ENCODE data around the gene PDCD2L.
"Not testable (repeated sequence)": the region's sequence is repeated elsewhere in the genome, so short reads cannot be mapped to it uniquely, and the experiment has no call there.

Gene PDCD2L

GRCh38 chr19:34459614-34460013 is 55.4 kb downstream of the PDCD2L start:
- Mint-ChIP-seq H3K27ac (no peak overlapping the region), H3K9me3 (no peaks in the 10 kb centered on the region), H3K4me3 (no peak overlapping the region), H3K27me3 (ENCODE audit: low read depth, poor library complexity) (no peaks in the 10 kb centered on the region), H3K36me3 (ENCODE audit: low read depth) (peaks cover 75% of the 10 kb centered on the region), H3K4me1 (peaks cover 4% of the 10 kb centered on the region)
- DNase-seq, result no peak
- no peak for TF ChIP-seq CTCF (IDR thresholded peaks at IDR 0.05)

- H3K36me3 Mint-ChIP-seq (ENCODE audit: low read depth), result peaks cover 83% of the 10 kb centered on the region
- DNase-seq, result no peak
- no peaks in the 10 kb centered on the region for H3K27me3 Mint-ChIP-seq (ENCODE audit: low read depth, poor library complexity)
- H3K4me3 Mint-ChIP-seq, result no peak overlapping the region
- H3K9me3 Mint-ChIP-seq, result no peaks in the 10 kb centered on the region
- peaks cover 4% of the 10 kb centered on the region for H3K4me1 Mint-ChIP-seq
- TF ChIP-seq CTCF (IDR thresholded peaks at IDR 0.05), result no peak
- H3K27ac Mint-ChIP-seq, result peak overlapping the region; percentile 23
Measured at GRCh38 chr19:34461375-34462100, 57.3 kb downstream of the PDCD2L start.

- peaks cover 77% of the 10 kb centered on the region for H3K36me3 Mint-ChIP-seq (ENCODE audit: low read depth)
- H3K9me3 Mint-ChIP-seq; H3K27ac Mint-ChIP-seq; DNase-seq; H3K4me1 Mint-ChIP-seq; H3K4me3 Mint-ChIP-seq; H3K27me3 Mint-ChIP-seq (ENCODE audit: low read depth, poor library complexity): not testable (repeated sequence)
Measured at GRCh38 chr19:34464785-34465184, 60.6 kb downstream of the PDCD2L start.

GRCh38 chr19:34468409-34468808 is 64.2 kb downstream of the PDCD2L start:
- Mint-ChIP-seq H3K4me3 (no peak overlapping the region), H3K4me1 (no peaks in the 10 kb centered on the region), H3K27ac (no peak overlapping the region), H3K36me3 (ENCODE audit: low read depth) (peaks cover 77% of the 10 kb centered on the region), H3K27me3 (ENCODE audit: low read depth, poor library complexity) (peaks cover 2% of the 10 kb centered on the region), H3K9me3 (no peaks in the 10 kb centered on the region)
- DNase-seq, result no peak
- no peak for TF ChIP-seq CTCF (IDR thresholded peaks at IDR 0.05)

- peaks cover 77% of the 10 kb centered on the region for H3K36me3 Mint-ChIP-seq (ENCODE audit: low read depth)
- H3K4me3 Mint-ChIP-seq; H3K27me3 Mint-ChIP-seq (ENCODE audit: low read depth, poor library complexity); H3K9me3 Mint-ChIP-seq; DNase-seq; H3K4me1 Mint-ChIP-seq; H3K27ac Mint-ChIP-seq: not testable (repeated sequence)
Measured at GRCh38 chr19:34469026-34469425, 64.8 kb downstream of the PDCD2L start.

GRCh38 chr19:34471906-34472700 is 67.9 kb downstream of the PDCD2L start:
- Mint-ChIP-seq H3K36me3 (ENCODE audit: low read depth) (peaks cover 57% of the 10 kb centered on the region), H3K4me1 (peaks cover 5% of the 10 kb centered on the region), H3K27me3 (ENCODE audit: low read depth, poor library complexity) (peaks cover 2% of the 10 kb centered on the region), H3K9me3 (no peaks in the 10 kb centered on the region), H3K4me3 (no peak overlapping the region), H3K27ac (peak overlapping the region; percentile 95)
- no peak for TF ChIP-seq CTCF (IDR thresholded peaks at IDR 0.05)
- DNase-seq, result no peak
